HepG2 (cell line): ENCODE measurements around the gene ZNF343. TPM values are rescaled to one million over a fixed set of nuclear protein-coding genes. Genes with fewer than 3 reads are reported as not detected.

Experiments
- ADNP ChIP-seq: sonication (generic); formaldehyde crosslinking; IDR thresholded peaks from 2 replicates; pipeline ENCODE4 v1.4.0; 2020; ENCODE audit warnings: missing genetic modification reagents
- MLX ChIP-seq: IDR thresholded peaks from 2 replicates; pipeline ENCODE4 v1.6.1; 2016
- NR2F1 ChIP-seq, 2 experiments: fragments of 450-650 bp in 1 of 2; formaldehyde crosslinking in 1 of 2; IDR thresholded peaks; 2 replicates each; pipeline versions ENCODE4 v1.5.0 to v1.6.1; 2016 to 2020; ENCODE audit warnings: mild to moderate bottlenecking in 1 of 2, missing compliant biosample characterization in 1 of 2, missing genetic modification reagents in 1 of 2, moderate library complexity in 1 of 2
- ONECUT2 ChIP-seq: sonication (generic); formaldehyde crosslinking; IDR thresholded peaks from 2 replicates; pipeline ENCODE4 v1.4.0; 2020; ENCODE audit warnings: missing genetic modification reagents
- RFX3 ChIP-seq: IDR thresholded peaks from 2 replicates; pipeline ENCODE4 v1.6.1; 2016; ENCODE audit warnings: missing biosample characterization, missing genetic modification reagents
- SIN3A ChIP-seq: IDR thresholded peaks from 2 replicates; pipeline ENCODE4 v1.6.1; 2011; ENCODE audit warnings: low read depth, mild to moderate bottlenecking, control low read depth, low read length, borderline replicate concordance
- ZNF20 ChIP-seq: sonication (generic); formaldehyde crosslinking; IDR thresholded peaks from 2 replicates; pipeline ENCODE4 v1.4.0; 2020; ENCODE audit warnings: mild to moderate bottlenecking, moderate library complexity, missing genetic modification reagents
- ZNF235 ChIP-seq: sonication (generic); formaldehyde crosslinking; IDR thresholded peaks from 2 replicates; pipeline ENCODE4 v1.8.1; 2023; ENCODE audit warnings: mild to moderate bottlenecking, missing genetic modification reagents, borderline replicate concordance
- ZNF264 ChIP-seq: sonication (generic); formaldehyde crosslinking; IDR thresholded peaks from 2 replicates; pipeline ENCODE4 v1.4.0; 2020; ENCODE audit warnings: missing genetic modification reagents
- ZNF383 ChIP-seq: sonication (generic); formaldehyde crosslinking; IDR thresholded peaks from 2 replicates; pipeline ENCODE4 v1.4.0; 2020; ENCODE audit warnings: missing genetic modification reagents, mild to moderate bottlenecking, borderline replicate concordance
- ZZZ3 ChIP-seq: sonication (generic); formaldehyde crosslinking; IDR thresholded peaks from 2 replicates; pipeline ENCODE4 v1.4.0; 2020; ENCODE audit warnings: missing genetic modification reagents, mild to moderate bottlenecking, borderline replicate concordance
- polyA plus RNA-seq, 8 experiments: library from polyadenylated mRNA; depleted of rRNA in 3 of 8; stranded (reverse) in 7 of 8; unstranded in 1 of 8; fragments of >200 nt; fragmentation: Illumina TruSeq in 4 of 8; extraction: Trizol in 4 of 8; gene quantifications; 2 replicates each; pipeline versions ENCODE4 v1.2.1 to v1.2.3, GENCODE V29; 2011 to 2016; ENCODE audit warnings: low read depth in 4 of 8, missing spikeins in 1 of 8, mixed read lengths in 1 of 8; ENCODE audit not compliant: insufficient read depth in 1 of 8
- total RNA-seq, 5 experiments: library from RNA; depleted of rRNA; stranded (reverse); fragments of >200 nt; fragmentation: Illumina TruSeq; extraction: Trizol; gene quantifications; 2 replicates each; pipeline ENCODE4 v1.2.3, GENCODE V29; 2016; ENCODE audit warnings: low read depth in 1 of 5
- TF ChIP-seq, protein P1 (sequence below): sonication (generic); formaldehyde crosslinking; IDR thresholded peaks from 2 replicates; pipeline ENCODE4 v1.5.0; 2020; ENCODE audit warnings: mild to moderate bottlenecking, low read depth, missing genetic modification reagents, borderline replicate concordance
- TF ChIP-seq, protein P2 (sequence below): sonication (generic); formaldehyde crosslinking; IDR thresholded peaks from 2 replicates; pipeline ENCODE4 v1.8.0; 2023; ENCODE audit warnings: mild to moderate bottlenecking, missing genetic modification reagents
- TF ChIP-seq, protein P3 (sequence below): sonication (generic); formaldehyde crosslinking; IDR thresholded peaks from 2 replicates; pipeline ENCODE4 v1.4.0; 2020; ENCODE audit warnings: missing genetic modification reagents

The ZNF343 gene
- total and polyA plus RNA-seq, 2 of the 13 experiments (the other 11 are each of a cell fraction or from before 2014, with no cell fraction given) = 16.4 to 22.1 TPM

- TF ChIP-seq ZNF235 = no peak; the same call in 1 of the 2 replicates
- TF ChIP-seq, protein P1, sequence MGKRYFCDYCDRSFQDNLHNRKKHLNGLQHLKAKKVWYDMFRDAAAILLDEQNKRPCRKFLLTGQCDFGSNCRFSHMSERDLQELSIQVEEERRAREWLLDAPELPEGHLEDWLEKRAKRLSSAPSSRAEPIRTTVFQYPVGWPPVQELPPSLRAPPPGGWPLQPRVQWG (CRISPR knock-in tag) = no peak
- TF ChIP-seq ZNF383 (CRISPR knock-in tag) = no peak
- 0 out of 2 replicates have a peak, but pooled peaks have one; percentile 26 for TF ChIP-seq MLX (CRISPR knock-in tag)
- TF ChIP-seq, protein P2, sequence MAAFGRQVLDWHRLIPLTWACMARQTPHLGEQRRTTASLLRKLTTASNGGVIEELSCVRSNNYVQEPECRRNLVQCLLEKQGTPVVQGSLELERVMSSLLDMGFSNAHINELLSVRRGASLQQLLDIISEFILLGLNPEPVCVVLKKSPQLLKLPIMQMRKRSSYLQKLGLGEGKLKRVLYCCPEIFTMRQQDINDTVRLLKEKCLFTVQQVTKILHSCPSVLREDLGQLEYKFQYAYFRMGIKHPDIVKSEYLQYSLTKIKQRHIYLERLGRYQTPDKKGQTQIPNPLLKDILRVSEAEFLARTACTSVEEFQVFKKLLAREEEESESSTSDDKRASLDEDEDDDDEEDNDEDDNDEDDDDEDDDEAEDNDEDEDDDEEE (CRISPR knock-in tag) = peak; percentile 98; the same call in 1 of the 2 replicates
- TF ChIP-seq SIN3A = 0 out of 2 replicates have a peak, but pooled peaks have one; percentile 22
- TF ChIP-seq ZNF20 (CRISPR knock-in tag) = peak; percentile 95
- peak; percentile 53; the same call in 1 of the 2 replicates for TF ChIP-seq ZNF264 (CRISPR knock-in tag)
- no peak for TF ChIP-seq RFX3 (CRISPR knock-in tag)
- peak; percentile 12; the same call in 1 of the 2 replicates for TF ChIP-seq ZZZ3 (CRISPR knock-in tag)
- TF ChIP-seq, protein P3, sequence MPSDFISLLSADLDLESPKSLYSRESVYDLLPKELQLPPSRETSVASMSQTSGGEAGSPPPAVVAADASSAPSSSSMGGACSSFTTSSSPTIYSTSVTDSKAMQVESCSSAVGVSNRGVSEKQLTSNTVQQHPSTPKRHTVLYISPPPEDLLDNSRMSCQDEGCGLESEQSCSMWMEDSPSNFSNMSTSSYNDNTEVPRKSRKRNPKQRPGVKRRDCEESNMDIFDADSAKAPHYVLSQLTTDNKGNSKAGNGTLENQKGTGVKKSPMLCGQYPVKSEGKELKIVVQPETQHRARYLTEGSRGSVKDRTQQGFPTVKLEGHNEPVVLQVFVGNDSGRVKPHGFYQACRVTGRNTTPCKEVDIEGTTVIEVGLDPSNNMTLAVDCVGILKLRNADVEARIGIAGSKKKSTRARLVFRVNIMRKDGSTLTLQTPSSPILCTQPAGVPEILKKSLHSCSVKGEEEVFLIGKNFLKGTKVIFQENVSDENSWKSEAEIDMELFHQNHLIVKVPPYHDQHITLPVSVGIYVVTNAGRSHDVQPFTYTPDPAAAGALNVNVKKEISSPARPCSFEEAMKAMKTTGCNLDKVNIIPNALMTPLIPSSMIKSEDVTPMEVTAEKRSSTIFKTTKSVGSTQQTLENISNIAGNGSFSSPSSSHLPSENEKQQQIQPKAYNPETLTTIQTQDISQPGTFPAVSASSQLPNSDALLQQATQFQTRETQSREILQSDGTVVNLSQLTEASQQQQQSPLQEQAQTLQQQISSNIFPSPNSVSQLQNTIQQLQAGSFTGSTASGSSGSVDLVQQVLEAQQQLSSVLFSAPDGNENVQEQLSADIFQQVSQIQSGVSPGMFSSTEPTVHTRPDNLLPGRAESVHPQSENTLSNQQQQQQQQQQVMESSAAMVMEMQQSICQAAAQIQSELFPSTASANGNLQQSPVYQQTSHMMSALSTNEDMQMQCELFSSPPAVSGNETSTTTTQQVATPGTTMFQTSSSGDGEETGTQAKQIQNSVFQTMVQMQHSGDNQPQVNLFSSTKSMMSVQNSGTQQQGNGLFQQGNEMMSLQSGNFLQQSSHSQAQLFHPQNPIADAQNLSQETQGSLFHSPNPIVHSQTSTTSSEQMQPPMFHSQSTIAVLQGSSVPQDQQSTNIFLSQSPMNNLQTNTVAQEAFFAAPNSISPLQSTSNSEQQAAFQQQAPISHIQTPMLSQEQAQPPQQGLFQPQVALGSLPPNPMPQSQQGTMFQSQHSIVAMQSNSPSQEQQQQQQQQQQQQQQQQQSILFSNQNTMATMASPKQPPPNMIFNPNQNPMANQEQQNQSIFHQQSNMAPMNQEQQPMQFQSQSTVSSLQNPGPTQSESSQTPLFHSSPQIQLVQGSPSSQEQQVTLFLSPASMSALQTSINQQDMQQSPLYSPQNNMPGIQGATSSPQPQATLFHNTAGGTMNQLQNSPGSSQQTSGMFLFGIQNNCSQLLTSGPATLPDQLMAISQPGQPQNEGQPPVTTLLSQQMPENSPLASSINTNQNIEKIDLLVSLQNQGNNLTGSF (CRISPR knock-in tag) = peak; percentile 87
- no peak for TF ChIP-seq ONECUT2 (CRISPR knock-in tag)
- no peak for TF ChIP-seq ADNP (CRISPR knock-in tag)
- TF ChIP-seq NR2F1 (CRISPR knock-in tag; IDR thresholded peaks at IDR 0.05) = 0 out of 4 replicates have a peak, but pooled peaks of 1 of the 2 experiments have one; percentile 7
These were observed at the start of gene ZNF343 (continued) for GRCh38 chr20:2508631-2509467.
